K562 (cell line): ENCODE measurements around the gene ARPC1A. TPM values are rescaled to one million over a fixed set of nuclear protein-coding genes. Genes with fewer than 3 reads are reported as not detected.

Source experiments
- ATAC-seq: fragments of 200-7000 bp; cut with Tn5 transposase; 3 replicates; pipeline ENCODE4 v1.9.1; 2020; ENCODE audit warnings: moderate library complexity
- BruUV-seq: library from RNA; stranded (reverse); fragments of 400-500 nt; replicated peaks from 2 replicates; lab custom pipeline; 2021; lab: Mats Ljungman, UMichigan
- CTCF ChIA-PET: fragments of 300-600 bp; formaldehyde crosslinking; extraction: SDS; loops from one replicate; lab custom pipeline; 2021; ENCODE audit warnings: low intra/inter-chr PET ratio; lab: Yijun Ruan, JAX
- POLR2A ChIA-PET: fragments of 300-600, 350-650 bp; sonication (Branson Sonifier 250); formaldehyde crosslinking; extraction: SDS; loops from one replicate; lab custom pipeline; 2021; ENCODE audit warnings: antibody characterized with exemption, inconsistent platforms; lab: Yijun Ruan, JAX
- DNase-seq, 4 experiments: peaks; one replicate each; pipeline versions ENCODE4 v3.0.0 to v3.0.0-alpha.2; 2011 to 2018; ENCODE audit warnings: low spot score in 3 of 4, mixed read lengths in 3 of 4; ENCODE audit errors: extremely low read depth in 1 of 4
- FAIRE-seq: peaks from 2 replicates; lab custom pipeline; 2011; peaks lifted over from hg19 to GRCh38; lab: Jason Lieb, UNC
- H2AFZ ChIP-seq: 2 replicates; pipeline ENCODE4 v1.6.0; 2011; ENCODE audit warnings: low read depth, low read length, control low read depth, inconsistent platforms
- H3K27ac ChIP-seq: fragments of 200-600 bp; 3 replicates; pipeline ENCODE4 v1.8.0; 2011; ENCODE audit warnings: low read depth, mild to moderate bottlenecking, control low read depth, inconsistent platforms, low read length, moderate library complexity, mixed read lengths; ENCODE audit errors: extremely low read depth
- H3K27me3 ChIP-seq, 2 experiments: fragments of 300-600 bp in 1 of 2; 2 replicates in 1 of 2; 3 replicates in 1 of 2; pipeline versions ENCODE4 v1.6.0 to v1.8.0; 2011; ENCODE audit warnings: inconsistent platforms in 2 of 2, low read length in 2 of 2, mild to moderate bottlenecking in 1 of 2, mixed read lengths in 1 of 2, moderate library complexity in 1 of 2; ENCODE audit not compliant: control insufficient read depth in 2 of 2, insufficient read depth in 2 of 2
- H3K36me3 ChIP-seq: fragments of 300-600 bp; 3 replicates; pipeline ENCODE4 v1.8.0; 2011; ENCODE audit warnings: mild to moderate bottlenecking, low read length, inconsistent platforms; ENCODE audit not compliant: control insufficient read depth, insufficient read depth
- H3K4me1 ChIP-seq, 2 experiments: fragments of 200-600 bp in 1 of 2; replicated peaks in 1 of 2; 2 replicates in 1 of 2; 3 replicates in 1 of 2; pipeline versions ENCODE4 v1.5.1 to v1.8.0; 2011; ENCODE audit warnings: inconsistent platforms in 2 of 2, low read length in 2 of 2, mild to moderate bottlenecking in 1 of 2, mixed read lengths in 1 of 2, moderate library complexity in 1 of 2; ENCODE audit not compliant: control insufficient read depth in 2 of 2, insufficient read depth in 2 of 2
- H3K4me2 ChIP-seq: 2 replicates; pipeline ENCODE4 v1.6.1; 2011; ENCODE audit warnings: low read length, control low read depth, inconsistent platforms, mixed read lengths; ENCODE audit not compliant: insufficient read depth
- H3K4me3 ChIP-seq: fragments of 200-600 bp; sonication (generic), shearing (Covaris generic); 2 replicates; pipeline ENCODE4 v1.5.1; 2016; ENCODE audit warnings: control low read depth, inconsistent platforms
- H3K79me2 ChIP-seq: fragments of 200-600 bp; 3 replicates; pipeline ENCODE4 v1.8.0; 2011; ENCODE audit warnings: low read length, inconsistent platforms; ENCODE audit not compliant: control insufficient read depth, insufficient read depth
- H3K9ac ChIP-seq, 2 experiments: 2 replicates each; pipeline versions ENCODE4 v1.6.0 to v1.6.1; 2011; ENCODE audit warnings: low read depth in 2 of 2, low read length in 2 of 2, control low read depth in 1 of 2, inconsistent platforms in 1 of 2, mild to moderate bottlenecking in 1 of 2, mixed read lengths in 1 of 2; ENCODE audit not compliant: insufficient read depth in 1 of 2
- H3K9me1 ChIP-seq: one replicate; pipeline ENCODE4 v1.6.0; 2011; ENCODE audit warnings: inconsistent platforms, mild to moderate bottlenecking, low read length, moderate library complexity; ENCODE audit not compliant: control insufficient read depth, insufficient read depth
- H3K9me3 ChIP-seq: replicated peaks from 2 replicates; pipeline ENCODE4 v1.5.1; 2011; ENCODE audit warnings: low read depth, low read length, inconsistent platforms; ENCODE audit not compliant: control insufficient read depth, insufficient read depth
- H4K20me1 ChIP-seq: replicated peaks from 2 replicates; pipeline ENCODE4 v1.6.1; 2011; ENCODE audit warnings: low read length, inconsistent platforms, mixed read lengths; ENCODE audit not compliant: control insufficient read depth, insufficient read depth
- BCOR ChIP-seq: fragments of 450-650 bp; IDR thresholded peaks from 2 replicates; pipeline ENCODE4 v1.6.1; 2016
- ETS2 ChIP-seq: IDR thresholded peaks from 2 replicates; pipeline ENCODE4 v1.6.1; 2016; ENCODE audit warnings: borderline replicate concordance, missing genetic modification characterization, mild to moderate bottlenecking, moderate library complexity, missing compliant biosample characterization; ENCODE audit not compliant: poor library complexity, severe bottlenecking
- RBM25 ChIP-seq: fragments of 200-400 bp; formaldehyde crosslinking; IDR thresholded peaks from 2 replicates; pipeline ENCODE4 v1.6.1; 2018; ENCODE audit warnings: low read length, low read depth, moderate library complexity; ENCODE audit not compliant: severe bottlenecking
- RNF2 ChIP-seq: sonication (generic); IDR thresholded peaks from 2 replicates; pipeline ENCODE4 v1.6.1; 2016
- ZNF696 ChIP-seq: fragments of 250-450 bp; sonication (Bioruptor Pico); conservative IDR thresholded peaks from 2 replicates; pipeline ENCODE4 v1.4.0; 2020; ENCODE audit warnings: mild to moderate bottlenecking, moderate library complexity
- WGBS: fragments of 100-300 bp; shearing (Covaris generic); methylation state at CpG from one replicate; pipeline ENCODE4 v1.1.6; 2016; ENCODE audit warnings: low coverage, mixed read lengths; ENCODE audit not compliant: insufficient coverage; ENCODE audit errors: missing lambda C conversion rate; 5-methylcytosine and 5-hydroxymethylcytosine counted together
- in situ Hi-C: fragments of 300-500 bp; cut with MboI; formaldehyde crosslinking; loops from 4 replicates; pipeline ENCODE4 v1.15.0; 2018; ENCODE audit warnings: inconsistent platforms, mixed read lengths
- intact Hi-C: fragments of 100-400 bp; cut with micrococcal nuclease; formaldehyde crosslinking; loops from 2 replicates; pipeline ENCODE4 v1.14.2; 2022
- polyA plus RNA-seq, 8 experiments: library from polyadenylated mRNA; depleted of rRNA in 4 of 8; stranded (reverse) in 5 of 8; unstranded in 3 of 8; fragments of >200 nt; fragmentation: Nextera tagmentation in 2 of 8; fragmentation: Illumina TruSeq in 1 of 8; extraction: Ambion mirVana in 2 of 8; extraction: Trizol in 1 of 8; gene quantifications; 2 replicates each; pipeline versions ENCODE4 v1.2.1 to v1.2.3, GENCODE V29; 2011 to 2014; ENCODE audit warnings: inconsistent platforms in 1 of 8, missing spikeins in 1 of 8
- total RNA-seq, 7 experiments: library from RNA; depleted of rRNA in 6 of 7; stranded (reverse); fragments of >200 nt in 6 of 7; fragmentation: Illumina TruSeq in 2 of 7; extraction: Trizol in 2 of 7; gene quantifications; 2 replicates each; pipeline versions ENCODE4 v1.2.1 to v1.2.3, GENCODE V29; 2011 to 2021; ENCODE audit warnings: low replicate concordance in 1 of 7
- TF ChIP-seq, protein P1 (sequence below): fragments of 450-650 bp; formaldehyde crosslinking; IDR thresholded peaks from 2 replicates; pipeline ENCODE4 v1.4.0; 2022; ENCODE audit warnings: mild to moderate bottlenecking, moderate library complexity
- TF ChIP-seq, protein P2 (sequence below), 3 experiments: IDR thresholded peaks in 2 of 3; conservative IDR thresholded peaks in 1 of 3; 2 replicates each; pipeline ENCODE4 v1.5.1; 2011 to 2012; ENCODE audit warnings: low read length in 3 of 3, mild to moderate bottlenecking in 3 of 3, control low read depth in 2 of 3, improper control_type of control experiment in 1 of 3, inconsistent platforms in 1 of 3, low read depth in 1 of 3, mixed read lengths in 1 of 3, moderate library complexity in 1 of 3; ENCODE audit not compliant: insufficient read depth in 2 of 3

Gene ARPC1A
- total and polyA plus RNA-seq, 9 of the 15 experiments (the other 6 are each of a cell fraction or from before 2014, with no cell fraction given), result 39.5 to 151 (median 86.1) TPM

DNA sequence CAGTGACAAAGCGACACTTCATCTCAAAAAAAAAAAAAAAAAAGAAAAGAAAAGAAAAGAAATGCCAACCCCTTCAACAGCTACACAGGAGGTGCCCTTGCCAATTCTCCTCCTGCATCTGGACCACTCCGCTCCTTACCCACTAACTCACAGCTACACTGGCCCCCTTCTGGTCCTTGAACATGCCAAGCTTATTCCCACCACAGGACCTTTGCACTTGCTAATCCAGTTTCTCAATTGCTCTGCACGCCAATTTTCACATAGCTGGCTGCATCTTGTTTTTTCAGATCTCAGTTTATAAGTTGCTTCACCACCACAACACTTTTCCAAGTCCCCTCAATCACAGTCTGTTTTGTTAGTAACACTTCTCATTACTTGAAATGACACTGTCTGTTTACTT lies 77.2 kb downstream of the ARPC1A start:
- ChIA-PET CTCF (no interaction called here), POLR2A (interaction anchor here (0.7 to 1.3 kb wide), 2 partner anchors 26 to 253 kb away, joined by 3 to 4 read pairs; no protein-coding TSS in a partner anchor)
- no peak overlapping the region for H3K4me3 ChIP-seq
- peaks cover 30% of the 10 kb centered on the region; the same call in 1 of the 2 replicates for H4K20me1 ChIP-seq
- H3K9me3 ChIP-seq, result no peaks in the 10 kb centered on the region
- H3K79me2 ChIP-seq, result peaks cover 42% of the 10 kb centered on the region
- no peak overlapping the region for H3K27ac ChIP-seq
- DNase-seq, result no peak
- no TSS peak for BruUV-seq
- peak; percentile 11 for FAIRE-seq
- H3K9ac ChIP-seq, result no peak overlapping the region
- ATAC-seq, result no peak
- peaks cover 10% of the 10 kb centered on the region in 2 experiments; a peak in 4 of 5 replicates for H3K4me1 ChIP-seq
- 100% methylated on average over 2 of the region's 3 CpGs for WGBS
- no peaks in the 10 kb centered on the region for H3K9me1 ChIP-seq
- H2AFZ ChIP-seq, result no peak overlapping the region
- in situ Hi-C loops (no loop called here), intact Hi-C loops (no loop called here)
- TF ChIP-seq, protein P1, sequence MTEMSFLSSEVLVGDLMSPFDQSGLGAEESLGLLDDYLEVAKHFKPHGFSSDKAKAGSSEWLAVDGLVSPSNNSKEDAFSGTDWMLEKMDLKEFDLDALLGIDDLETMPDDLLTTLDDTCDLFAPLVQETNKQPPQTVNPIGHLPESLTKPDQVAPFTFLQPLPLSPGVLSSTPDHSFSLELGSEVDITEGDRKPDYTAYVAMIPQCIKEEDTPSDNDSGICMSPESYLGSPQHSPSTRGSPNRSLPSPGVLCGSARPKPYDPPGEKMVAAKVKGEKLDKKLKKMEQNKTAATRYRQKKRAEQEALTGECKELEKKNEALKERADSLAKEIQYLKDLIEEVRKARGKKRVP, result no peak
- TF ChIP-seq, protein P2, sequence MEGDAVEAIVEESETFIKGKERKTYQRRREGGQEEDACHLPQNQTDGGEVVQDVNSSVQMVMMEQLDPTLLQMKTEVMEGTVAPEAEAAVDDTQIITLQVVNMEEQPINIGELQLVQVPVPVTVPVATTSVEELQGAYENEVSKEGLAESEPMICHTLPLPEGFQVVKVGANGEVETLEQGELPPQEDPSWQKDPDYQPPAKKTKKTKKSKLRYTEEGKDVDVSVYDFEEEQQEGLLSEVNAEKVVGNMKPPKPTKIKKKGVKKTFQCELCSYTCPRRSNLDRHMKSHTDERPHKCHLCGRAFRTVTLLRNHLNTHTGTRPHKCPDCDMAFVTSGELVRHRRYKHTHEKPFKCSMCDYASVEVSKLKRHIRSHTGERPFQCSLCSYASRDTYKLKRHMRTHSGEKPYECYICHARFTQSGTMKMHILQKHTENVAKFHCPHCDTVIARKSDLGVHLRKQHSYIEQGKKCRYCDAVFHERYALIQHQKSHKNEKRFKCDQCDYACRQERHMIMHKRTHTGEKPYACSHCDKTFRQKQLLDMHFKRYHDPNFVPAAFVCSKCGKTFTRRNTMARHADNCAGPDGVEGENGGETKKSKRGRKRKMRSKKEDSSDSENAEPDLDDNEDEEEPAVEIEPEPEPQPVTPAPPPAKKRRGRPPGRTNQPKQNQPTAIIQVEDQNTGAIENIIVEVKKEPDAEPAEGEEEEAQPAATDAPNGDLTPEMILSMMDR (IDR thresholded peaks at IDR 0.05 in 2 of 3, conservative IDR thresholded peaks at IDR 0.05 in 1 of 3; ENCODE audit: insufficient read depth in 2 of 3, low read depth in 1 of 3, low read length in 3 of 3), result no peak
- 0 out of 2 replicates have a peak, but pooled peaks have one; percentile 27 for TF ChIP-seq BCOR
- no peak for TF ChIP-seq ETS2 (tag)
- no peak for TF ChIP-seq RNF2
- no peak for TF ChIP-seq ZNF696 (CRISPR knock-in tag)
- TF ChIP-seq RBM25, result peak; percentile 86
- H3K36me3 ChIP-seq, result peaks cover 87% of the 10 kb centered on the region
- H3K4me2 ChIP-seq, result no peak overlapping the region
- no peaks in the 10 kb centered on the region for H3K27me3 ChIP-seq
